IMR-90 (cell line): Measurements from ENCODE around the gene FHAD1. TPM values are rescaled to one million over a fixed set of nuclear protein-coding genes. Genes with fewer than 3 reads are reported as not detected.

Experiments
- ATAC-seq: fragments of 200-7000 bp; cut with Tn5 transposase; 2 replicates; pipeline ENCODE4 v1.9.1; 2020; ENCODE audit warnings: low read depth, mild to moderate bottlenecking, moderate library complexity
- BruUV-seq: library from RNA; stranded (reverse); fragments of 400-500 nt; replicated peaks from 2 replicates; lab custom pipeline; 2021; lab: Mats Ljungman, UMichigan
- CTCF ChIA-PET: fragments of 300-600 bp; formaldehyde crosslinking; extraction: SDS; loops from one replicate; lab custom pipeline; 2021; ENCODE audit warnings: antibody characterized with exemption; lab: Yijun Ruan, JAX
- POLR2A ChIA-PET: fragments of 300-600 bp; sonication (Branson Sonifier 250); formaldehyde crosslinking; loops from one replicate; lab custom pipeline; 2022; ENCODE audit warnings: antibody characterized with exemption; ENCODE audit not compliant: unreplicated experiment; lab: Charles Lee
- DNase-seq: peaks from one replicate; pipeline ENCODE4 v3.0.0; 2013
- H2AFZ ChIP-seq: replicated peaks from 2 replicates; pipeline ENCODE3; 2013; ENCODE audit warnings: low read length, mild to moderate bottlenecking; ENCODE audit not compliant: poor library complexity
- H2AK5ac ChIP-seq: 2 replicates; pipeline ENCODE4 v1.6.1; 2013; ENCODE audit warnings: low read depth, low read length, inconsistent platforms
- H2AK9ac ChIP-seq: replicated peaks from 2 replicates; pipeline ENCODE3; 2013; ENCODE audit warnings: mild to moderate bottlenecking, low read depth, low read length, moderate library complexity; ENCODE audit not compliant: poor library complexity
- H2BK120ac ChIP-seq: 2 replicates; pipeline ENCODE4 v1.6.1; 2013; ENCODE audit warnings: low read depth, low read length, inconsistent platforms
- H2BK15ac ChIP-seq: 3 replicates; pipeline ENCODE4 v1.6.1; 2013; ENCODE audit warnings: low read depth, low read length, inconsistent platforms
- H2BK20ac ChIP-seq: 2 replicates; pipeline ENCODE4 v1.6.1; 2013; ENCODE audit warnings: low read depth, mild to moderate bottlenecking, inconsistent platforms, low read length, moderate library complexity
- H2BK5ac ChIP-seq: 2 replicates; pipeline ENCODE4 v1.6.1; 2013; ENCODE audit warnings: mild to moderate bottlenecking, low read depth, low read length, inconsistent platforms; ENCODE audit not compliant: poor library complexity, severe bottlenecking
- H3K14ac ChIP-seq: replicated peaks from 2 replicates; pipeline ENCODE4 v1.6.1; 2013; ENCODE audit warnings: low read depth, low read length, inconsistent platforms
- H3K18ac ChIP-seq: 2 replicates; pipeline ENCODE4 v1.6.1; 2013; ENCODE audit warnings: low read depth, low read length, control low read depth
- H3K23ac ChIP-seq: 2 replicates; pipeline ENCODE4 v1.6.1; 2013; ENCODE audit warnings: low read depth, low read length, inconsistent platforms
- H3K27ac ChIP-seq: 2 replicates; pipeline ENCODE4 v1.5.1; 2013; ENCODE audit warnings: mild to moderate bottlenecking, control low read depth, low read length; ENCODE audit not compliant: insufficient read depth
- H3K27me3 ChIP-seq: 2 replicates; pipeline ENCODE4 v1.6.1; 2013; ENCODE audit warnings: low read length; ENCODE audit not compliant: control insufficient read depth, insufficient read depth
- H3K36me3 ChIP-seq: 2 replicates; pipeline ENCODE4 v1.6.1; 2013; ENCODE audit warnings: low read length, mixed read lengths; ENCODE audit not compliant: control insufficient read depth, insufficient read depth
- H3K4ac ChIP-seq: 2 replicates; pipeline ENCODE4 v1.6.1; 2013; ENCODE audit warnings: low read depth, low read length, inconsistent platforms
- H3K4me1 ChIP-seq: 2 replicates; pipeline ENCODE4 v1.6.1; 2013; ENCODE audit warnings: low read length, mixed read lengths; ENCODE audit not compliant: control insufficient read depth, insufficient read depth
- H3K4me2 ChIP-seq: 2 replicates; pipeline ENCODE4 v1.6.1; 2013; ENCODE audit warnings: low read depth, mild to moderate bottlenecking, control low read depth, low read length, moderate library complexity
- H3K4me3 ChIP-seq: 2 replicates; pipeline ENCODE4 v1.5.1; 2013; ENCODE audit warnings: low read depth, mild to moderate bottlenecking, control low read depth, low read length, moderate library complexity; ENCODE audit not compliant: insufficient read depth
- H3K56ac ChIP-seq: 2 replicates; pipeline ENCODE4 v1.6.1; 2013; ENCODE audit warnings: low read length, inconsistent platforms; ENCODE audit not compliant: insufficient read depth; ENCODE audit errors: extremely low read depth
- H3K79me1 ChIP-seq, 2 experiments: 2 replicates each; pipeline ENCODE4 v1.6.1; 2013; ENCODE audit warnings: low read length in 2 of 2, inconsistent platforms in 1 of 2, low read depth in 1 of 2
- H3K9ac ChIP-seq: 2 replicates; pipeline ENCODE4 v1.6.1; 2013; ENCODE audit warnings: low read depth, low read length, control low read depth
- H3K9me1 ChIP-seq: 2 replicates; pipeline ENCODE4 v1.6.1; 2013; ENCODE audit warnings: low read length, inconsistent platforms; ENCODE audit not compliant: insufficient read depth
- H3K9me3 ChIP-seq: 2 replicates; pipeline ENCODE4 v1.6.1; 2013; ENCODE audit warnings: low read length; ENCODE audit not compliant: control insufficient read depth, insufficient read depth
- H4K20me1 ChIP-seq: 2 replicates; pipeline ENCODE4 v1.6.1; 2013; ENCODE audit warnings: low read length, inconsistent platforms; ENCODE audit not compliant: insufficient read depth
- H4K5ac ChIP-seq: 2 replicates; pipeline ENCODE4 v1.6.1; 2013; ENCODE audit warnings: mild to moderate bottlenecking, low read depth, low read length, control low read depth
- H4K8ac ChIP-seq, 2 experiments: 2 replicates each; pipeline ENCODE4 v1.6.1; 2013; ENCODE audit warnings: low read depth in 2 of 2, low read length in 2 of 2, control low read depth in 1 of 2, inconsistent platforms in 1 of 2
- H4K91ac ChIP-seq: 2 replicates; pipeline ENCODE4 v1.6.1; 2013; ENCODE audit warnings: low read depth, low read length, inconsistent platforms; ENCODE audit not compliant: insufficient read depth
- BHLHE40 ChIP-seq: fragments of 150-350 bp; IDR thresholded peaks from 2 replicates; pipeline ENCODE4 v1.6.1; 2016; ENCODE audit warnings: mild to moderate bottlenecking, low read depth, low read length
- CEBPB ChIP-seq: IDR thresholded peaks from 2 replicates; pipeline ENCODE4 v1.6.1; 2012; ENCODE audit warnings: low read depth, low read length, improper control_type of control experiment
- CHD1 ChIP-seq: IDR thresholded peaks from 2 replicates; pipeline ENCODE4 v1.6.1; 2012; ENCODE audit warnings: low read depth, low read length, improper control_type of control experiment
- FOS ChIP-seq: fragments of 150-350 bp; IDR thresholded peaks from 2 replicates; pipeline ENCODE4 v1.6.1; 2016; ENCODE audit warnings: low read depth, low read length
- MAFK ChIP-seq: IDR thresholded peaks from 2 replicates; pipeline ENCODE4 v1.6.1; 2012; ENCODE audit warnings: low read depth, low read length, improper control_type of control experiment
- MAZ ChIP-seq: IDR thresholded peaks from 2 replicates; pipeline ENCODE4 v1.6.1; 2012; ENCODE audit warnings: low read depth, mild to moderate bottlenecking, low read length, improper control_type of control experiment, moderate library complexity, borderline replicate concordance
- MXI1 ChIP-seq: IDR thresholded peaks from 2 replicates; pipeline ENCODE4 v1.6.1; 2012; ENCODE audit warnings: low read depth, mild to moderate bottlenecking, low read length, moderate library complexity, borderline replicate concordance
- NFE2L2 ChIP-seq: fragments of 150-350 bp; IDR thresholded peaks from 2 replicates; pipeline ENCODE4 v1.6.1; 2016; ENCODE audit warnings: low read depth, mild to moderate bottlenecking, low read length
- POLR2A ChIP-seq: IDR thresholded peaks from 2 replicates; pipeline ENCODE4 v1.6.1; 2012; ENCODE audit warnings: mild to moderate bottlenecking, low read depth, low read length
- RAD21 ChIP-seq: IDR thresholded peaks from 2 replicates; pipeline ENCODE4 v1.6.1; 2012; ENCODE audit warnings: low read length, improper control_type of control experiment
- RCOR1 ChIP-seq: IDR thresholded peaks from 2 replicates; pipeline ENCODE4 v1.6.1; 2012; ENCODE audit warnings: mild to moderate bottlenecking, low read length, improper control_type of control experiment; ENCODE audit not compliant: insufficient replicate concordance
- RFX5 ChIP-seq: IDR thresholded peaks from 2 replicates; pipeline ENCODE4 v1.8.0; 2012; ENCODE audit warnings: low read depth, mild to moderate bottlenecking, low read length, moderate library complexity
- SMC3 ChIP-seq: fragments of 150-350 bp; IDR thresholded peaks from 2 replicates; pipeline ENCODE4 v1.6.1; 2016; ENCODE audit warnings: low read depth, mild to moderate bottlenecking, antibody characterized with exemption, low read length, moderate library complexity
- USF2 ChIP-seq: fragments of 150-350 bp; IDR thresholded peaks from 2 replicates; pipeline ENCODE4 v1.6.1; 2017; ENCODE audit warnings: mild to moderate bottlenecking, antibody characterized with exemption, low read length, low read depth
- WGBS, 2 experiments: methylation state at CpG; one replicate each; pipeline versions ENCODE4 v1.1.5 to v1.1.7; 2013; ENCODE audit warnings: missing lambda C conversion rate in 2 of 2; ENCODE audit not compliant: insufficient read length in 1 of 2; ENCODE audit errors: extremely low coverage in 2 of 2; 5-methylcytosine and 5-hydroxymethylcytosine counted together
- dilution Hi-C: fragments of 300-500 bp; cut with HindIII; formaldehyde crosslinking; loops from one replicate; pipeline ENCODE4 v1.14.3; 2018; ENCODE audit warnings: low sequenced_read_pairs; ENCODE audit not compliant: unreplicated experiment
- in situ Hi-C: fragments of 300-500 bp; cut with MboI; formaldehyde crosslinking; loops from 3 replicates; pipeline ENCODE4 v1.14.3; 2019; ENCODE audit warnings: low sequenced_read_pairs, inconsistent platforms, mixed read lengths
- intact Hi-C: fragments of 100-400 bp; cut with micrococcal nuclease; formaldehyde crosslinking; loops from 2 replicates; pipeline ENCODE4 v1.10.0; 2022
- polyA plus RNA-seq, 3 experiments: library from polyadenylated mRNA; depleted of rRNA; stranded (reverse); fragments of >200 nt; gene quantifications; 2 replicates each; pipeline ENCODE4 v1.2.3, GENCODE V29; 2012; ENCODE audit warnings: low replicate concordance in 1 of 3
- total RNA-seq: library from RNA; depleted of rRNA; stranded (reverse); fragments of >200 nt; gene quantifications from 2 replicates; pipeline ENCODE4 v1.2.3, GENCODE V29; 2012
- TF ChIP-seq, protein P1 (sequence below): conservative IDR thresholded peaks from 2 replicates; pipeline ENCODE4 v1.5.1; 2012; ENCODE audit warnings: mild to moderate bottlenecking, low read depth, low read length, improper control_type of control experiment
- TF ChIP-seq, protein P2 (sequence below): fragments of 150-350 bp; IDR thresholded peaks from 2 replicates; pipeline ENCODE4 v1.6.1; 2016; ENCODE audit warnings: low read depth, mild to moderate bottlenecking, low read length, moderate library complexity, borderline replicate concordance

The FHAD1 gene
- total and polyA plus RNA-seq, 2 of the 4 experiments (the other 2 are of a cell fraction): not detected

- ChIA-PET POLR2A (no interaction called here), CTCF (no interaction called here)
- Histone ChIP-seq H2AK5ac (no peak overlapping the region), H2BK15ac (no peak overlapping the region), H3K9me3 (no peaks in the 10 kb centered on the region), H3K9me1 (peaks cover 11% of the 10 kb centered on the region), H3K56ac (no peak overlapping the region), H3K14ac (no peak overlapping the region), H4K8ac (no peak overlapping the region), H4K91ac (no peak overlapping the region), H3K4ac (no peak overlapping the region), H2AK9ac (no peak overlapping the region), H2BK5ac (no peak overlapping the region), H3K36me3 (no peaks in the 10 kb centered on the region; the same call in 1 of the 2 replicates), H2BK120ac (no peak overlapping the region), H4K5ac (no peak overlapping the region), H2AFZ (no peak overlapping the region), H3K23ac (no peak overlapping the region), H3K27me3 (no peaks in the 10 kb centered on the region), H3K18ac (no peak overlapping the region), H4K20me1 (peaks cover 22% of the 10 kb centered on the region; the same call in 1 of the 2 replicates), H3K4me3 (no peak overlapping the region), H3K4me1 (peaks cover 15% of the 10 kb centered on the region), H3K79me1 (peaks cover 23 to 66% of the 10 kb centered on the region in 2 experiments), H3K9ac (no peak overlapping the region), H2BK20ac (no peak overlapping the region), H3K4me2 (no peak overlapping the region), H3K27ac (no peak overlapping the region)
- no CpG with 5 or more reads among the region's 6 CpGs for WGBS, 2 experiments
- TF ChIP-seq BHLHE40 (no peak), MAZ (no peak), RFX5 (no peak), MAFK (no peak), NFE2L2 (no peak), RAD21 (no peak), SMC3 (no peak), FOS (no peak), CHD1 (no peak), RCOR1 (no peak), CEBPB (no peak), USF2 (no peak), POLR2A (no peak), MXI1 (no peak)
- TF ChIP-seq, protein P1, sequence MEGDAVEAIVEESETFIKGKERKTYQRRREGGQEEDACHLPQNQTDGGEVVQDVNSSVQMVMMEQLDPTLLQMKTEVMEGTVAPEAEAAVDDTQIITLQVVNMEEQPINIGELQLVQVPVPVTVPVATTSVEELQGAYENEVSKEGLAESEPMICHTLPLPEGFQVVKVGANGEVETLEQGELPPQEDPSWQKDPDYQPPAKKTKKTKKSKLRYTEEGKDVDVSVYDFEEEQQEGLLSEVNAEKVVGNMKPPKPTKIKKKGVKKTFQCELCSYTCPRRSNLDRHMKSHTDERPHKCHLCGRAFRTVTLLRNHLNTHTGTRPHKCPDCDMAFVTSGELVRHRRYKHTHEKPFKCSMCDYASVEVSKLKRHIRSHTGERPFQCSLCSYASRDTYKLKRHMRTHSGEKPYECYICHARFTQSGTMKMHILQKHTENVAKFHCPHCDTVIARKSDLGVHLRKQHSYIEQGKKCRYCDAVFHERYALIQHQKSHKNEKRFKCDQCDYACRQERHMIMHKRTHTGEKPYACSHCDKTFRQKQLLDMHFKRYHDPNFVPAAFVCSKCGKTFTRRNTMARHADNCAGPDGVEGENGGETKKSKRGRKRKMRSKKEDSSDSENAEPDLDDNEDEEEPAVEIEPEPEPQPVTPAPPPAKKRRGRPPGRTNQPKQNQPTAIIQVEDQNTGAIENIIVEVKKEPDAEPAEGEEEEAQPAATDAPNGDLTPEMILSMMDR: no peak
- TF ChIP-seq, protein P2, sequence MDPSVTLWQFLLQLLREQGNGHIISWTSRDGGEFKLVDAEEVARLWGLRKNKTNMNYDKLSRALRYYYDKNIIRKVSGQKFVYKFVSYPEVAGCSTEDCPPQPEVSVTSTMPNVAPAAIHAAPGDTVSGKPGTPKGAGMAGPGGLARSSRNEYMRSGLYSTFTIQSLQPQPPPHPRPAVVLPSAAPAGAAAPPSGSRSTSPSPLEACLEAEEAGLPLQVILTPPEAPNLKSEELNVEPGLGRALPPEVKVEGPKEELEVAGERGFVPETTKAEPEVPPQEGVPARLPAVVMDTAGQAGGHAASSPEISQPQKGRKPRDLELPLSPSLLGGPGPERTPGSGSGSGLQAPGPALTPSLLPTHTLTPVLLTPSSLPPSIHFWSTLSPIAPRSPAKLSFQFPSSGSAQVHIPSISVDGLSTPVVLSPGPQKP: no peak
- intact Hi-C loops: no loop called here
- no peak for ATAC-seq
- no peak for DNase-seq
- dilution Hi-C loops: no loop called here
- no TSS peak for BruUV-seq
- in situ Hi-C loops: no loop called here
Observed at GRCh38 chr1:15207829-15208429, 39.1 kb upstream of the FHAD1 start.
